Heart left ventricle (tissue), 16 donors: Measurements from ENCODE around the gene PDCD2. TPM values are rescaled to one million over a fixed set of nuclear protein-coding genes. Genes with fewer than 3 reads are reported as not detected.

Source experiments
- ATAC-seq, 4 donors: fragments of 200-7000 bp; cut with Tn5 transposase; one replicate each; pipeline ENCODE4 v1.9.1; 2020 to 2022; ENCODE audit warnings: moderate library complexity in 4 of 4, mild to moderate bottlenecking in 3 of 4, moderate number of reproducible peaks in 1 of 4
- DNase-seq, 5 donors: peaks; one replicate each; pipeline ENCODE4 v3.0.0-alpha.2; 2020
- H3K27ac ChIP-seq, 12 donors: fragments of 200-600 bp; sonication (generic) in 4 of 12; one replicate each; pipeline versions ENCODE4 v1.5.0 to v1.8.0; 2016 to 2022; ENCODE audit warnings: mild to moderate bottlenecking in 2 of 12
- H3K27me3 ChIP-seq, 9 donors: fragments of 200-600 bp; sonication (generic) in 2 of 9; one replicate each; pipeline versions ENCODE4 v1.5.1 to v1.8.0; 2016 to 2022; ENCODE audit warnings: mild to moderate bottlenecking in 3 of 9
- H3K36me3 ChIP-seq, 9 donors: fragments of 200-600 bp; sonication (generic) in 2 of 9; one replicate each; pipeline versions ENCODE4 v1.5.0 to v1.8.0; 2018 to 2022; ENCODE audit warnings: mild to moderate bottlenecking in 2 of 9
- H3K4me1 ChIP-seq, 12 donors: fragments of 200-600 bp; sonication (generic) in 4 of 12; one replicate each; pipeline versions ENCODE4 v1.5.0 to v1.8.0; 2016 to 2022; ENCODE audit warnings: mild to moderate bottlenecking in 3 of 12
- H3K4me3 ChIP-seq, 12 donors: fragments of 200-600 bp; sonication (generic) in 4 of 12; one replicate each; pipeline versions ENCODE4 v1.5.0 to v1.8.0; 2017 to 2022; ENCODE audit warnings: mild to moderate bottlenecking in 9 of 12, moderate library complexity in 4 of 12
- H3K9me3 ChIP-seq, 12 donors: fragments of 200-600 bp; sonication (generic) in 4 of 12; one replicate each; pipeline versions ENCODE4 v1.5.0 to v1.8.0; 2016 to 2022; ENCODE audit warnings: mild to moderate bottlenecking in 1 of 12
- CTCF ChIP-seq, 12 donors: fragments of 200-600 bp; sonication (generic) in 4 of 12; IDR thresholded peaks; one replicate each; pipeline versions ENCODE4 v1.5.0 to v1.8.0; 2018 to 2022; ENCODE audit warnings: antibody characterized with exemption in 12 of 12, mild to moderate bottlenecking in 5 of 12
- POLR2A ChIP-seq, 2 donors: fragments of 450-650 bp; IDR thresholded peaks; one replicate each; pipeline ENCODE4 v1.6.1; 2017; ENCODE audit warnings: antibody characterized with exemption in 2 of 2, mild to moderate bottlenecking in 2 of 2, moderate library complexity in 2 of 2
- WGBS, 4 donors: extraction: QIAGEN DNeasy Blood & Tissue Kit in 2 of 4; methylation state at CpG; one replicate each; pipeline versions ENCODE4 v1.1.5 to v1.1.7; 2013 to 2018; 5-methylcytosine and 5-hydroxymethylcytosine counted together
- intact Hi-C, 10 donors: fragments of 100-400 bp; cut with DNase I; formaldehyde crosslinking; loops; one replicate each; pipeline versions ENCODE4 v1.11.1 to v1.14.2; 2022
- polyA plus RNA-seq, 2 donors: library from polyadenylated mRNA; stranded (reverse); fragments of 200-250 nt; gene quantifications; one replicate each; pipeline ENCODE4 v1.2.3, GENCODE V29; 2013
- total RNA-seq, 9 donors: library from RNA; depleted of rRNA in 2 of 9; stranded (reverse); fragments of >200 nt in 2 of 9; fragmentation: NEBNext Ultra II Directional in 3 of 9; extraction: Animal tissue kit (Norgen Biotek cat#: 25700) in 3 of 9; gene quantifications; one replicate each; pipeline versions ENCODE4 v1.1.0 to v1.2.4, GENCODE V29; 2016 to 2023
- donor health status: ischemic (EF 13 %, LVEDD 7.1; RV severe dilation, severe dysfunction).
- donor health status: healthy with polysubstance abuse.
- donor health status: DM: no; HTN: yes; CAD: no.
- donor health status: DM: no; HTN: no; CAD: no.
- donor health status: ischemic (EF 25% LVEDD 6.9; RV normal size, moderate dysfunction).
- donor health status: ischemic (EF 25% LVEDD 5.7; RV mildly dilated, moderate dysfunction).
- donor health status: healthy.
- donor health status: DM: yes; HTN: yes; CAD: no.
- donor health status: ischemic (EF 35%, LVEDD 5.7; RV mildly dilated, moderate dysfunction).
- donor health status: nonischemic (EF 11% LVEDD 7.7; RV severe dilation, severe dysfunction).
- donor health status: DM: yes; HTN: yes; CAD: no.
- donor health status: PGD.
- donor health status: ischemic (EF 29% LVEDD 5.4; RV normal size, mild dysfunction).
- donor health status: nonischemic (EF 23%, LVEDD 6.1; RV moderate dilation, normal function).

PDCD2 gene
- total and polyA plus RNA-seq, 11 donors = 25.3 to 55.5 (median 37.4) TPM

- no peak for DNase-seq
- ATAC-seq = no peak
- Histone ChIP-seq H3K4me3 (no peak overlapping the region), H3K4me1 (no peaks in the 10 kb centered on the region), H3K36me3 (peaks cover 0 to 99% (median 93%) of the 10 kb centered on the region in 9 donors), H3K27me3 (no peaks in the 10 kb centered on the region), H3K9me3 (no peaks in the 10 kb centered on the region), H3K27ac (no peak overlapping the region)
- WGBS, 4 donors = 93 to 98% (median 96%) methylated on average over 7 to 8 of the region's 8 CpGs
- TF ChIP-seq CTCF (IDR thresholded peaks at IDR 0.05) (no peak), POLR2A (IDR thresholded peaks at IDR 0.05) (no peak)
- intact Hi-C loops = no loop called here
These were observed 19.4 kb downstream of the PDCD2 start for GRCh38 chr6:170564936-170565530.

GRCh38 chr6:170561555-170561954, 22.9 kb downstream of the PDCD2 start:
- ATAC-seq = no peak
- intact Hi-C loops = no loop called here
- H3K36me3 ChIP-seq = peaks cover 0 to 99% (median 95%) of the 10 kb centered on the region in 9 donors
- no peak for DNase-seq
- no peak overlapping the region for H3K4me3 ChIP-seq
- no peaks in the 10 kb centered on the region for H3K27me3 ChIP-seq
- peaks cover 0 to 1% (median 0%) of the 10 kb centered on the region in 12 donors for H3K4me1 ChIP-seq
- no peaks in the 10 kb centered on the region for H3K9me3 ChIP-seq
- no peak for TF ChIP-seq CTCF (IDR thresholded peaks at IDR 0.05)
- no peak for TF ChIP-seq POLR2A (IDR thresholded peaks at IDR 0.05)
- WGBS, 4 donors = 91 to 98% (median 95%) methylated on average over 4 of the region's 4 CpGs
- H3K27ac ChIP-seq = no peak overlapping the region

GRCh38 chr6:170555305-170555704, 29.1 kb downstream of the PDCD2 start:
- TF ChIP-seq CTCF (IDR thresholded peaks at IDR 0.05) (no peak), POLR2A (IDR thresholded peaks at IDR 0.05) (no peak)
- ATAC-seq = no peak
- no peaks in the 10 kb centered on the region for H3K27me3 ChIP-seq
- H3K9me3 ChIP-seq = no peaks in the 10 kb centered on the region
- WGBS, 4 donors = 46 to 58% (median 53%) methylated on average over 3 of the region's 3 CpGs
- H3K4me3 ChIP-seq = peak overlapping the region in 10 of 12 donors; percentile 66 to 98 (median 79)
- peaks cover 11 to 43% (median 36%) of the 10 kb centered on the region in 12 donors for H3K4me1 ChIP-seq
- no peak overlapping the region for H3K27ac ChIP-seq
- peaks cover 0 to 41% (median 35%) of the 10 kb centered on the region in 9 donors for H3K36me3 ChIP-seq
- intact Hi-C loops = loop anchor here in 5 of 10 donors (2.0 to 10.0 kb wide), 4 partner anchors 29 to 831 kb away; partner anchors contain the start of genes DYNLT2 (in 3 of the 5), ERMARD (in 3 of the 5), PDCD2 (in 2 of the 5) and PHF10 (in 1 of the 5)
- DNase-seq = no peak

GRCh38 chr6:170554796-170555137, 29.7 kb downstream of the PDCD2 start:
- H3K36me3 ChIP-seq = peaks cover 0 to 40% (median 34%) of the 10 kb centered on the region in 9 donors
- TF ChIP-seq CTCF (IDR thresholded peaks at IDR 0.05) (no peak), POLR2A (IDR thresholded peaks at IDR 0.05) (no peak)
- H3K27ac ChIP-seq = peak overlapping the region; percentile 56 to 96 (median 91)
- peak overlapping the region; percentile 66 to 98 (median 80) for H3K4me3 ChIP-seq
- no peaks in the 10 kb centered on the region for H3K27me3 ChIP-seq
- peaks cover 14 to 49% (median 41%) of the 10 kb centered on the region in 12 donors for H3K4me1 ChIP-seq
- H3K9me3 ChIP-seq = no peaks in the 10 kb centered on the region
- intact Hi-C loops = loop anchor here in 8 of 10 donors (1.0 to 10.0 kb wide), 6 partner anchors 30 to 830 kb away; partner anchors contain the start of genes DYNLT2 (in 7 of the 8), ERMARD (in 7 of the 8), PDCD2 (in 3 of the 8) and PHF10 (in 1 of the 8)
- no peak for DNase-seq
- no peak for ATAC-seq
- 0 to 3% (median 1%) methylated on average over 7 of the region's 7 CpGs for WGBS, 4 donors
